Endothelial cell of umbilical vein (primary cell): Measurements from ENCODE around the gene IDI1.

Experiments
- CTCF ChIP-seq, 2 donors: IDR thresholded peaks; 1 replicate in 1 of 2; 2 replicates in 1 of 2; pipeline ENCODE4 v1.5.1; 2011; ENCODE audit warnings: low read length in 2 of 2, mild to moderate bottlenecking in 2 of 2, moderate library complexity in 2 of 2, control low read depth in 1 of 2, inconsistent platforms in 1 of 2, low read depth in 1 of 2; ENCODE audit not compliant: insufficient read depth in 1 of 2; ENCODE audit errors: extremely low read depth in 1 of 2
- EZH2 ChIP-seq: IDR thresholded peaks from 2 replicates; pipeline ENCODE4 v1.6.1; 2012; ENCODE audit warnings: borderline replicate concordance, low read depth, mild to moderate bottlenecking, moderate library complexity, low read length, inconsistent platforms; ENCODE audit not compliant: severe bottlenecking
- GATA2 ChIP-seq: IDR thresholded peaks from 2 replicates; pipeline ENCODE4 v1.7.0; 2011; ENCODE audit warnings: low read depth, mild to moderate bottlenecking, moderate library complexity, mixed read lengths, low read length; ENCODE audit not compliant: insufficient read length, insufficient read depth
- JUN ChIP-seq: IDR thresholded peaks from 2 replicates; pipeline ENCODE4 v1.6.1; 2011; ENCODE audit warnings: borderline replicate concordance, low read depth; ENCODE audit not compliant: insufficient read length, insufficient read depth
- MAX ChIP-seq: IDR thresholded peaks from 2 replicates; pipeline ENCODE4 v1.6.1; 2011; ENCODE audit not compliant: insufficient read depth, insufficient read length
- MYC ChIP-seq: IDR thresholded peaks from one replicate; pipeline ENCODE4 v1.6.1; 2011; ENCODE audit warnings: mild to moderate bottlenecking, low read depth, low read length
- POLR2A ChIP-seq: IDR thresholded peaks from 2 replicates; pipeline ENCODE4 v1.6.1; 2012; ENCODE audit warnings: low read depth, mild to moderate bottlenecking, control low read depth, low read length
- POLR2AphosphoS5 ChIP-seq: IDR thresholded peaks from 2 replicates; pipeline ENCODE4 v1.6.1; 2012; ENCODE audit warnings: low read depth, mild to moderate bottlenecking, control low read depth, low read length, moderate library complexity; ENCODE audit not compliant: insufficient read depth

DNA sequence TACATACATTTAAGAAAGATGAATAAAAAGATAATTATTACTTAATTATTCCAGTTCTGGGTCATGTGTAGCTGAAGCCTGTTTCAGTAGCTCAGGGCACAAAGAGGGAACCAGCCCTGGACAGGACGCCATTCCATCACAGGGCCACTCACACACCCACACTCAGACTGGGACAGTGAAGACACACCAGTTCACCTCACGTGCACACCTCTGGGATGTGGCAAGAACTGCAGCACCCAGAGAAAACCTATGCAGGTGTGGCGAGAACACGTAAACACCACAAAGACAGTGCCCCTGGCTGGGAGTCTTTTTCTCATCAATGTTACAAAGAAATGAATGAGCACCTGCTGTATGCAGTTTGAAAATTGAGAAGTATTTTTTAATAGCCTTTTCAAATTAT, 1.6 kb upstream of the IDI1 start:
- TF ChIP-seq CTCF (IDR thresholded peaks at IDR 0.05; ENCODE audit: extremely low read depth in 1 of 2, insufficient read depth in 1 of 2, low read depth in 1 of 2, low read length in 2 of 2) (no peak), EZH2 (no peak), GATA2 (no peak), MAX (no peak), POLR2AphosphoS5 (no peak), POLR2A (no peak), JUN (no peak), MYC (no peak)
